ENCODE results near the gene NPTX1. TPM values are rescaled to one million over a fixed set of nuclear protein-coding genes. Genes with fewer than 3 reads are reported as not detected.

NPTX1 gene
- total and polyA plus RNA-seq, 9 of the 15 experiments (the other 6 are each of a cell fraction or from before 2014, with no cell fraction given): 0.04 TPM; not detected in 8

DNA sequence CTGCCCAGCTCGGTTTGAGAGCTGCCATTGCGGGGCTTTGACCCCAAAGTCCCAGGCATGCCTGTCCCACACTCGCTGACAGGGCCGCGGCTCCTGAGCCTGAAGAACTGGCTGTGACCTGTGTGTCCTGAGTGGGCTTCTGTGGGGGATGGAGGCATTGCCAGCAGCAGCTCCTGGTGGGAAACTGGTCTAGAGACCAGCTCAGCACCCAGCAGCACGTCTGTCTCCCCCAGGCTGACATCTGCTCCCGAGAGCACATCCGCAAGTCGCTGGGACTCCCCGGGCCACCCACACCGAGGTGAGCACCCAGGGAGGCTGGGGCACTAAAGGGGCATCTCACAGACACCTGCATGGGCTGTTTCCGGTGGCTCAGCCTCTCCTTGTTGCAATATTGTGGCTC is 48.0 kb downstream of the NPTX1 start:
- ChIA-PET CTCF (ENCODE audit: low intra/inter-chr PET ratio) (no interaction called here), POLR2A (interaction anchor here (0.6 to 0.7 kb wide), 3 partner anchors 116 to 963 kb away, joined by 3 read pairs; partner anchors contain the start of gene RPTOR)
- Histone ChIP-seq H3K27me3 (ENCODE audit: control insufficient read depth in 2 of 2, insufficient read depth in 2 of 2, low read length in 2 of 2) (peaks cover 27 to 99% of the 10 kb centered on the region in 2 experiments; a peak in 4 of 5 replicates), H3K36me3 (ENCODE audit: control insufficient read depth, insufficient read depth, low read length) (no peaks in the 10 kb centered on the region), H3K4me3 (no peak overlapping the region), H3K79me2 (ENCODE audit: control insufficient read depth, insufficient read depth, low read length) (no peaks in the 10 kb centered on the region), H3K9me1 (ENCODE audit: control insufficient read depth, insufficient read depth, low read length) (no peaks in the 10 kb centered on the region), H3K4me1 (replicated peaks in 1 of 2; ENCODE audit: control insufficient read depth in 2 of 2, insufficient read depth in 2 of 2, low read length in 2 of 2) (peaks cover 0 to 53% of the 10 kb centered on the region in 2 experiments; a peak in 2 of 5 replicates), H2AFZ (ENCODE audit: low read depth, low read length) (no peak overlapping the region), H3K9me3 (replicated peaks; ENCODE audit: control insufficient read depth, insufficient read depth, low read depth, low read length) (no peaks in the 10 kb centered on the region), H3K9ac (ENCODE audit: insufficient read depth in 1 of 2, low read depth in 2 of 2, low read length in 2 of 2) (peak overlapping the region in 1 of 2 experiments; percentile 10; a peak in 1 of 4 replicates), H4K20me1 (replicated peaks; ENCODE audit: control insufficient read depth, insufficient read depth, low read length) (peaks cover 44% of the 10 kb centered on the region), H3K4me2 (ENCODE audit: insufficient read depth, low read length) (no peak overlapping the region), H3K27ac (ENCODE audit: extremely low read depth, low read depth, low read length) (no peak overlapping the region)
- WGBS (ENCODE audit: insufficient coverage, low coverage, missing lambda C conversion rate): 13% methylated on average over 10 of the region's 12 CpGs
- ATAC-seq (no peak), DNase-seq (ENCODE audit: extremely low read depth in 1 of 4, low spot score in 3 of 4) (no peak), FAIRE-seq (no peak)
- in situ Hi-C loops (cut with MboI): loop anchor here (5.0 kb wide), 2 partner anchors 149 to 554 kb away; no protein-coding TSS in a partner anchor
- intact Hi-C loops (cut with micrococcal nuclease): loop anchor here (5.0 kb wide), 2 partner anchors 224 to 554 kb away; no protein-coding TSS in a partner anchor
- no TSS peak for BruUV-seq (replicated peaks)
- TF ChIP-seq MECOM (CRISPR knock-in tag; IDR thresholded peaks at IDR 0.05): no peak
- TF ChIP-seq, protein P1, sequence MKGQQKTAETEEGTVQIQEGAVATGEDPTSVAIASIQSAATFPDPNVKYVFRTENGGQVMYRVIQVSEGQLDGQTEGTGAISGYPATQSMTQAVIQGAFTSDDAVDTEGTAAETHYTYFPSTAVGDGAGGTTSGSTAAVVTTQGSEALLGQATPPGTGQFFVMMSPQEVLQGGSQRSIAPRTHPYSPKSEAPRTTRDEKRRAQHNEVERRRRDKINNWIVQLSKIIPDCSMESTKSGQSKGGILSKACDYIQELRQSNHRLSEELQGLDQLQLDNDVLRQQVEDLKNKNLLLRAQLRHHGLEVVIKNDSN (CRISPR knock-in tag; IDR thresholded peaks at IDR 0.05): no peak
- TF ChIP-seq NRF1 (conservative IDR thresholded peaks at IDR 0.05 in 1 of 2, IDR thresholded peaks at IDR 0.05 in 1 of 2): no peak
- TF ChIP-seq ELF2 (CRISPR knock-in tag; IDR thresholded peaks at IDR 0.05): no peak
- TF ChIP-seq, protein P2, sequence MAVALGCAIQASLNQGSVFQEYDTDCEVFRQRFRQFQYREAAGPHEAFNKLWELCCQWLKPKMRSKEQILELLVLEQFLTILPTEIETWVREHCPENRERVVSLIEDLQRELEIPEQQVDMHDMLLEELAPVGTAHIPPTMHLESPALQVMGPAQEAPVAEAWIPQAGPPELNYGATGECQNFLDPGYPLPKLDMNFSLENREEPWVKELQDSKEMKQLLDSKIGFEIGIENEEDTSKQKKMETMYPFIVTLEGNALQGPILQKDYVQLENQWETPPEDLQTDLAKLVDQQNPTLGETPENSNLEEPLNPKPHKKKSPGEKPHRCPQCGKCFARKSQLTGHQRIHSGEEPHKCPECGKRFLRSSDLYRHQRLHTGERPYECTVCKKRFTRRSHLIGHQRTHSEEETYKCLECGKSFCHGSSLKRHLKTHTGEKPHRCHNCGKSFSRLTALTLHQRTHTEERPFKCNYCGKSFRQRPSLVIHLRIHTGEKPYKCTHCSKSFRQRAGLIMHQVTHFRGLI (CRISPR knock-in tag; IDR thresholded peaks at IDR 0.05): no peak
- no peak for TF ChIP-seq PATZ1 (CRISPR knock-in tag; IDR thresholded peaks at IDR 0.05; ENCODE audit: borderline replicate concordance)
- TF ChIP-seq ETV5 (CRISPR knock-in tag; IDR thresholded peaks at IDR 0.05; ENCODE audit: low read depth): no peak
- TF ChIP-seq PRPF4 (IDR thresholded peaks at IDR 0.05; ENCODE audit: insufficient read depth, low read depth, low read length, poor library complexity, severe bottlenecking): no peak
- no peak for TF ChIP-seq CBFB (CRISPR knock-in tag; IDR thresholded peaks at IDR 0.05)
- TF ChIP-seq BRD4 (IDR thresholded peaks at IDR 0.05): no peak
